Germinal center (tissue), 1 donor: Measurements from ENCODE around the gene ANKRD13D.

Source experiments
- DNase-seq: peaks from one replicate; pipeline ENCODE4 v3.0.0; 2012; ENCODE audit warnings: mixed read lengths, low spot score

Gene ANKRD13D

GRCh38 chr11:67303132-67303834 lies 14.2 kb downstream of the ANKRD13D start, which contains the start of gene SSH3:
TSS of gene SSH3 (plus strand) at chr11:67303530. CDS start at chr11:67303626, 96 bp downstream.
- DNase-seq = no peak

- DNase-seq = no peak
Measured at GRCh38 chr11:67303835-67304411, 14.8 kb downstream of the ANKRD13D start.

- no peak for DNase-seq
Measured at GRCh38 chr11:67304511-67305113, 15.5 kb downstream of the ANKRD13D start.

- no peak for DNase-seq
Measured at GRCh38 chr11:67306769-67307544, 17.9 kb downstream of the ANKRD13D start.

- no peak for DNase-seq
Measured at GRCh38 chr11:67307545-67308001, 18.5 kb downstream of the ANKRD13D start.

- no peak for DNase-seq
Measured at GRCh38 chr11:67308031-67308866, 19.1 kb downstream of the ANKRD13D start.

GRCh38 chr11:67309166-67309565 lies 20.1 kb downstream of the ANKRD13D start:
- DNase-seq = no peak

GRCh38 chr11:67309661-67310061 lies 20.6 kb downstream of the ANKRD13D start:
- no peak for DNase-seq

GRCh38 chr11:67310246-67311050 lies 21.3 kb downstream of the ANKRD13D start:
- DNase-seq = no peak

GRCh38 chr11:67311051-67311555 lies 22.0 kb downstream of the ANKRD13D start:
- no peak for DNase-seq

GRCh38 chr11:67311556-67312082 lies 22.5 kb downstream of the ANKRD13D start:
- DNase-seq = no peak

- no peak for DNase-seq
Measured at GRCh38 chr11:67312187-67313021, 23.3 kb downstream of the ANKRD13D start.

- DNase-seq = no peak
Measured at GRCh38 chr11:67313125-67313890, 24.2 kb downstream of the ANKRD13D start.

- no peak for DNase-seq
Measured at GRCh38 chr11:67314218-67314617, 25.1 kb downstream of the ANKRD13D start.

- no peak for DNase-seq
Measured at GRCh38 chr11:67315325-67315909, 26.3 kb downstream of the ANKRD13D start.

- no peak for DNase-seq
Measured at GRCh38 chr11:67316882-67317204, 27.7 kb downstream of the ANKRD13D start.

- peak; percentile 99 for DNase-seq
Measured at GRCh38 chr11:67317205-67317887, 28.2 kb downstream of the ANKRD13D start.
